Suppressor macrophage treated with lipopolysaccharide for 4 hours (primary cell): Measurements from ENCODE around the gene CCND1.
A peak's percentile ranks its signal among the peaks of the same experiment; 100 is the strongest.

Experiments used
- DNase-seq: peaks from one replicate; pipeline ENCODE4 v3.0.0-alpha.2; 2020

Gene CCND1

DNA sequence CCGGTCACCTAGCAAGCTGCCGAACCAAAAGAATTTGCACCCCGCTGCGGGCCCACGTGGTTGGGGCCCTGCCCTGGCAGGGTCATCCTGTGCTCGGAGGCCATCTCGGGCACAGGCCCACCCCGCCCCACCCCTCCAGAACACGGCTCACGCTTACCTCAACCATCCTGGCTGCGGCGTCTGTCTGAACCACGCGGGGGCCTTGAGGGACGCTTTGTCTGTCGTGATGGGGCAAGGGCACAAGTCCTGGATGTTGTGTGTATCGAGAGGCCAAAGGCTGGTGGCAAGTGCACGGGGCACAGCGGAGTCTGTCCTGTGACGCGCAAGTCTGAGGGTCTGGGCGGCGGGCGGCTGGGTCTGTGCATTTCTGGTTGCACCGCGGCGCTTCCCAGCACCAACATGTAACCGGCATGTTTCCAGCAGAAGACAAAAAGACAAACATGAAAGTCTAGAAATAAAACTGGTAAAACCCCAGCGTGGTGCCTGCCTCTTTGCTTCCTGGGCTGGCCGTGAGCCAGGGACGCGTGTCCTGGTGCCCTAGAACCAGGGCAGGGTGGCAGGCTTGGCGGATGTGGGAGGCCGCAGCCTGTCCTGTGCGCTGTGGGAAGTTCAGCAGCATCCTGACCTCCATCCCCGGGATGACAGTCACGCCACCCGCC is 13.2 kb downstream of the CCND1 start:
- no peak for DNase-seq

DNA sequence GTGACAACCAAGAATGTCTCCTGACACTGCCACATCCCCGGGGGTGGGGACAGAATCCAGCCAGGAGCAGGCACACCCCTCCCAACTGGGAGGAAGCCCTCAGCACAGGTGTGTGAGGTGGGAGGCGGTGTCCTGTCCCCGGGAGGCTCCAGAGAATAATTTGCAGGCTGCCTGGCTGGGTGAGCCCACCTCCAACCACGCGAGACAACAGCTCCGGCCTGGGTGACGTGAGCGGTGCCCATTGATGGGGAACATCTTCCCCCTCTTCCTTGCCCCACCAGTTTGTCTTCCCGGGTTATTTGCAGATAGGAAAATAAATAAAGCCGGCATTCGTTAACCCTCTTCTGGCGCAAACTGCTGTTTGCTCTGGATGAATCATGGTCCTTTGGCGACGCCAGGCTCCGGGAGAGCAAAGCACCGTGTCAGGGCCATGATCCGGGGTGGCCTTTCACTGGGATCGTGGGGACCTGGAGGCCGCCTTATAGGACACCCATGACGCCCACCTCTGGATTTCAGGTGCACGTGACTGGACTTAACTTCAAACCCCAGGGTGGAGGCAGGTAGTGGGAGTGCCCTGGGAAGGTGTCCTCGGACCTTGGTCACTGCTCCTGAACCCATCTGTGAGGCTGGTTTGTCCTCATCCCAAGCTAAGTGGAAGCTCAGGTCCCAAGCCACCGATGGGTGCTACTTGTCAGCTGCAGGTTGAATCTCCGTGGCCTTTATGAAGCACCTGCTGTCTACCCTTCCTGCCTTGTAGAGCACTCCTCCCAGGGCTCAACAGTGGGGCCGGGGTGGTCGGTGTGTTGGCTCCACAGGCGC is 13.9 kb downstream of the CCND1 start:
- DNase-seq: no peak

DNA sequence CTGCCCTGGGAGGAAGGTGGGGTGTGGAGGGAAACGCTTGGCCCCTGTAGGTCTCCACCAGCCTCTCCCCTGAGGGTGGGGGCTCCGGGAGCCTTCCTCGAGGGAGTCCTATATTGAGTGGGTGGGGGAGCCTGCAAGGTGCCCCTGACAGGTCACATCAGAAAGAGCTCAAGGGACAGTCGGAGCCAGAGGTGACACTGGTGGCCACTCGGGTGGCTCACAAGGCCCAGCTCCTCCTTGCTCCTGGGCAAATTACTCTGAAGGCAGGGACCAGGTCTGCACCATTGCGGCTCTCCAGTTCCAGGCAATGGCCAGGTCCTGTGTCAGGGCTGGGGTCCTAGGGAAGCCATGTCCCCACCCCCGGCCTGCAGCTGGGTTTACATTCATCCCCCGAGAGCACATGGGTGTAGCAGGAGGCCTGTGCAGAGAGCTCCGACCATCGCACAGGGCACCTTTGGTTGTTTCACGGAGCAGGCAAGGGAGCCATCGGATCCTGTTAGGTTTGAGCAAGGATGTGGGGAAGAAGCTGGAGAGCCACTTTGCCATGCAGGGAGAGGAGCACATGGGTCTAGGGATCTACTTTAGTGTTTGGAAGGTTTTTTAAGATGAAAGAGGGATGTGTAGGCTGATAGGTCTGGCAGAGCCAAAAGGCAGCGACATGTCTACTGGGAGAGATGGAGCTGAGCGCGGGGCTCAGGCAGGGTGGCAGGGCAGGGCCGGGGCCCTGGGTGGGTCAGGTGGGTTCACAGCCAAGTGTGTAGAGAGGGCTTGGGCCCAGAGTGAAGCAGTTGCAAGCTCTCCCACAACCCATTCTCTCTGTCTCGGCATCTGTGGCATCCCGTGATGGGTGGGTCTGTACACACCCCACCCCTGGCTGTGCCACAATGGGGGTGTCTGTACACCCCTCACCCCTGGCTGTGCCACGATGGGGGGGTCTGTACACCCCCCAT is 14.8 kb downstream of the CCND1 start:
- no peak for DNase-seq

DNA sequence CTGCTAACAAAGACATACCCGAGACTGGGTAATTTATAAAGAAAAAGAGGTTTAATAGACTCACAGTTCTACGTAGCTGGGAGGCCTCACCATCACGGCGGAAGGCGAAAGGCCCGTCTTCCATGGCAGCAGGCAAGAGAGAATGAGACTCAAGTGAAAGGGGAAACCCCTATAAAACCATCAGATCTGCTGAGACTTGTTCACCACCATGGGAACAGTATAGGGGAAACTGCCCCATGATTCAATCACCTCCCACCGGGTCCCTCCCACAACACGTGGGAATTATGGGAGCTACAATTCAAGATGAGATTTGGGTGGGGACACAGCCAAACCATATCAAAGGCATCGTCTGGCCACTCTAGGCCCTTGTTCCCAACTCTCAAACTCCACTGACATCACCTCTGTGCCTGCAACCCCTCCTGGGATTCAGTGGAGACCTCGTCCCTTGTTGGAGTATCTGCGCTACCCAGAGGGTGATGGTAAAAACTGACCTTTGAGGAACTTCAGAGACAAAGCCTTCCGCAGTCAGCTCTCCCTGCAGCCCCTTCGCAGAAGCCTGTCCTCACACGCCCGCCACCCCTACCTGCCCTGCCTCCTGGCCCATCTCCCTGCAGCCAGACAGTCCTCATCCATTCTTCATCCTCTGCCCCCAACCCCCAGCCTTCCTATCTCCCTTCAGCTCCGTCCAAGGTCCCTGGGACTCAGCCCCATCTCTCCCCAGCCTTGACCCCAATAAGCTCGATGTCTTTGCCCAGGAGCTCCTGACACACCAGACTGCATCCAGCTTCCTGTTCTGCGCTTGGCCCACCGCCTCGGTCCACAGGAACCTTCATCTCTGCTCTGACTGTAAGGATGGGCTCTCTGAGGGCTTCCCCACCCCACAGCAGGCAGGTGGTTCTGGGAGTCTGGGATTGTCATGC is 15.8 kb downstream of the CCND1 start:
- DNase-seq: no peak

DNA sequence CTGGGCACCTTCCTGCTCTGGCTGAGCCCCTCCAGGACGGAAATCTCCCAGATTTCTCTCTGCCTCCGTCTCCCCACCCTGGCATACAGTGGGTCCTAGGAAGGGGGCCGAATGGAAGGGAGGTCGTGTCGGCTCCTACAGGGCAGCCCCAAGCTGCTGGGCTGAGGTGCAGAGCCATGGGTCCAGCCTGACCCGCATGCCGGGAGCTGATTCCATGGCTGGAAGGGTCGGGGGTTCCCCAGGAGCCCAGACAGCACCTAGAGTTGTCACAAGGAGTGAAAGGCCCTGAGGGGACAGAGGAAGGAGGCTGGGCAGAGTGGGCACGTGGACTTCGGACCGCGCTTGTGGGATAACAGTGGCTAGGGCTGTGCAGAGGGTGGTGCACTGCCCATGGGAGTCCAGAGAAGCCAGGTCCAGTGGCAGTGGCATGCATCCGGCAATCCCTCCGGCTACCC is 16.5 kb downstream of the CCND1 start:
- DNase-seq: no peak

DNA sequence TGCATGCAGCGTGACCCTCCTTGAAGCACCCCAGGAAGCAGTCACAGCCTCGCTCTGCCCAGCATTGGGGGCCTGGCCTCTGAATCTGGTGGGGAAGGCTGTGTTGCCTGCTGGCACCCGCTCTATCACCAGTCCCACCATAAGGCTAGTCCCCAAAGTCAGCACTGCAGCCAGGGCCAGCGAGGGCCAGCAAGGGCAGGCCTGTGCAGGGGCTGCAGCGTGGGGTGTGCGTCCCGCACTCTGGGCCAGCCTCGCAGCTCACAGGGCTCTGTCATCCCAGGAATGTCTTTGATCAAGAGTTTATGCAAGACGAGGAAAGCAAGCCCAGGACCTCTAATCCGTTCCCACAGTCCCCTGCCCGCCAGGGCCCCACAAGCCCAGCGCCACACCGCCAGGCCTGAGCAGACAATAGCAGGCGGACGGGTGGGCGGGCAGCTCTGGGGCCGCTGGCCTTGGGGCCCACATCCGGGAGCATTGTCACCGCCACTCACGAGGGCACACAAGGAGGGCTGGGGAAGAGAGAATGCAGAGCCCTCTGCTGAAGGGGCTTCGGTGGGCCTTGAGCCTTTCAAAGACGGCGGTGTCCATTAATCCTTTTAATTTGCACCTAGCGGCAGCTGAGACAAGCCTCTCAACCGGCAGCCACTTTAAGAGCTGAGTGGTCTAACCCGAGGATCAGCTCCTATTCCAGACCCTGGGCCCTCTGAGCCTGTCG is 17.1 kb downstream of the CCND1 start:
- DNase-seq: no peak

DNA sequence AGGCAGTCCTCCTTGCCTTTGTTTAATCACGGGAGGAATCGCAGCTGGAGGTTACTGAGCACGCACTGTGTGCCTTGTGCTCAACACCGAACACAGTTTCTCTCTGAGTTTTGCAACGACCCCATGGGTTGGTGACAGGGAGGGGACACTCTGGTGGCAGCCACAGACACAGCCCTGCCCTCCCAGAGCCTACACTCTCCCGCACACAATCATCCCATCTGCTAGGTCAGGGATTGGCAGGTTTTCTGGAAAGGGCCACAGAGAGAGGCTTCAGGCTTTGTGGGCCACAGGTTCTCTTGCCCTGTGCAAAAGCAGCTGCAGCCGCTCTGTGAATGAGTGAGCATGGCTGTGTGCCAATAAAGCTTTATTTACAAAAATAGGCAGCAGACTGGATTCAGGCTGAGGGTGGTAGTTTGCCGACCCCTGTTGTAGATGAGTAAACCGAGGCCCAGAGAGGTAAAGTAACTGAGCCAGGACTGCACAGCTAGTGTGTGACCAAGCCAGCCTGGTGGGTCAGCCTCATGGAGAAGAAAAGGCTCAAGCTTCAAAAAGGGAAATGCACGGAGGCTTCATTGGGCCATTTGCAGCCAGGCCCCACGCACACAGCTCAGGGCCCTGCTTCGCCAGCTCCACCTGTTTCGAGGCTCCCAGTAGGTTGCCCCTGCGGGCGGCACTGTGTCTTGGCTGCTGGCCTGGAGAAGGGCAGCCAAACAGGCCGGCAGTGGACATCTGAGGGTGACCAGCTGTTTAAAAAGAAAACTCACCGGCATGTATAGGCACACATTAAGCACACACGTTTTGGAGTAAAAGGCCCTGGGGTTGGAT is 17.9 kb downstream of the CCND1 start:
- DNase-seq: no peak

DNA sequence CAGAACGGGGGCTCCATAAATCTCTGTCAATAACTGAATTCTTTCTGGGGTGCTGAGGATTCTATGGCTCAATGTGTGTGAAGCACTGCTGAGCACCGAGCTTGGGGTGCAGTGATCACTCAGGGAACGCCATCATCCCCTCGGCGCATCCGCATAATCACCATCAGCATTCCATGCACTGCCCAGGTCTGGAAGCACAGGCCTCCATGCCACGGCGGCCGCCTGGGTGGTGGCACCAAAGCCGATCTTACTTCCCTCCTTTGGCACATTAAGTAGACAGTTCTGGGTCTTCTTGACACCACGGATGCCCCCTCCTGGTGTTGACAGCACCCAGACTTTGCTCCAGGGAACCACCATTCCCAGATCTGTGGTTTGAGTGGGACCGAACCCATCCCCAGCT is 18.6 kb downstream of the CCND1 start:
- no peak for DNase-seq

DNA sequence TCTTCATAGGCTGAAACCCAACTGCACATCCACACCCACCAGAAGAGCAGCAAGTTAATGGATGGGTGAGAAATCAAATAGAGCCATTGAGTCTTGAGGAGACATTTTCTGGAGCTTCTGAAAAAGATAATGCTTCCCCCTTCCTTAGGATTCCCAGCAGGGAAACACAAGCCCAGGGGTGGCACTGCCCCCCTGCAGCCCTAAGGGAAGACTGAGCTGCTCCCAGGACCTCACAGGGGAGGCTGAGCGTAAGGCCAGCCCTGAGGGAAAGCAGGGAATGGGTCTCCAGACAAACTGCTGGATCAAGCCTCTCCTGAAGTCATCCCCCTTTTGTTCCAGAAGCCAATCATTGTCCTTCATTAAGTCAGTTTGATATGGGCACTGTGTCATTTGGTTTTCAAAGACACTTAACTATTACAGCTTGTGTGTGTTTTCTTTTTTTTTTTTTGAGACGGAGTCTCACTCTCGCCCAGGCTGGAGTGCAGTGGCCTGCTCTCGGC is 19.1 kb downstream of the CCND1 start:
- DNase-seq: no peak

DNA sequence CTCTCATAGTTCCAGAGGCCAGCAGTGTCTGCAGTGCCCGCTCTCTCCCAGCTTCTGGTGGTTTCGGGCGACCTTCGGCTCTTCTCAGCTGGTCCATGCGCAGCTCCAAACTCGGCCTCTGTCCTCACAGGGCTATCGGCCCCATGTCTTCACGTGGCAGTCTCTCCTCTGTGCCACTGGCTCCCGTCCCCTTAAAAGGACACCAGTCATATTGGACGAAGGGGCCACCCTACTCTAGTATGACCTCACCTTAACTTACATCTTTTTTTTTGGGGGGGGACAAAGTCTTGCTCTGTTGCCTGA is 20.4 kb downstream of the CCND1 start:
- DNase-seq: no peak

DNA sequence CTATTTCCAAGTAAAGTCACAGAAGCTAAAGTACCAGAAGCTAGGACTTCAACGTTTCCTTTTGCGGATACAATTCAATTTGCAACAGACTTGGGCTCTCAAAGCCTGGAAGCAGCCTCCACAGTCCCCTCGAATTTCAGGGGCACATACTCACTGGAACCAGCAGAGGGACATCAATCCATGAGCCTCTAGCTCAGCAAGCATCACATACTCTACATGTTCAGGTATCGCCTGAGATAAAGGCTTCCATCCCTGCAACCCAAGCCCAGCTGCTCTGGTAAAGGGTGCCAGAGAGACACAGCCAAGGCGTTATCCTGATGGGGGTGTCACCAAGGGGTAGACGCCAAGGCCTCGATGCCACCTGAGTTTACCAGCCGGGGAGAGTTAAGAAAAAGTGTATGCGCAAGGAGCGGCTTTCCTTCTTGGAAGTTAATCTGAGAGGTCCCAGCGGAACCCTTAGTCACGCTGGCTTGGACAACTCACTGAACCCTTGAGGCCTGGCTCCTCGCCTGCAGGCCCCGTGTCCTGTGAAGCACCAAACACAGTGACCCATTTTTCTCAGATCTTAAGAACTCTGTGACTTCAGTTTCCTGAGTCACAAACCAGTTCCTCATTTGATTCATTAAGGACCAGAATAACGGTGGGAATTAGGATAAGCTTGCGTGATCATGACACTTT is 21.2 kb downstream of the CCND1 start:
- peak; percentile 40 for DNase-seq

DNA sequence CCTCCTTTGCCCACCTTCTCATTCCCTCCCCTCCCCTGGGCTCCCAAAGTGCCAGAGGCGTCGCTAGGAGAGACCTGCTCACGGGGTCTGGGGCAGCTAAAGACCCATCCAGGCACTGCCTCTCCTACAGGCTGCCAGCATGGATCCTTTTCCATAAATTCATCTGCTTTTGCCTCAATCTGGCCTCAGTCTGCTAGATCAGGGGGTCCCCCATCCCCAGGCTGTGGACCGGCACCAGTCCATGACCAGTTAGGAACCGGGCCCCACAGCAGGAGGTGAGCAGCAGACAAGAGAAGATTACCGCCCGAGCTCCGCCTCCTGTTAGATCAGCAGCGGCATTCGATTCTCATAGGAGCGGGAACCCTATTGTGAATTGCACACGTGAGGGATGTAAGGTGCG is 21.9 kb downstream of the CCND1 start:
- no peak for DNase-seq

DNA sequence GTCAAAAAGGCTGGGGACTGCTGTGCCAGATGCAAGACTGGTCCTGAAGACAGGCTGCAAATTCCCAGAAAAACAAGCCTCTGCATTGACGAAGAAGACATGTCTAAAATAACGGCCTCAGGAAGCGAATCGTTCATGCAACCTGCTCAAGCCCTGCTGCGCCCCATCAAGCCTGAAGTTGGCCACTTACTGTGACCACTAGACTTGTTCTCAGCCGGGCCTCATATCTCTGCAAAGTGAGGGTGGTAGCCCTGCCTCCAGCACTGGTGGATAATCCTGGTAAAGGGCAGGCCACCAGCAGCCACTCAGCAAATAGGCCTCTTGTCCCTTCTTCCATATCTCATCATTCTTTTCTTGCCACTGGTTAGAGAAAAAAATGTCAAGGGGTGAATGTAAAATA is 22.4 kb downstream of the CCND1 start:
- DNase-seq: no peak

DNA sequence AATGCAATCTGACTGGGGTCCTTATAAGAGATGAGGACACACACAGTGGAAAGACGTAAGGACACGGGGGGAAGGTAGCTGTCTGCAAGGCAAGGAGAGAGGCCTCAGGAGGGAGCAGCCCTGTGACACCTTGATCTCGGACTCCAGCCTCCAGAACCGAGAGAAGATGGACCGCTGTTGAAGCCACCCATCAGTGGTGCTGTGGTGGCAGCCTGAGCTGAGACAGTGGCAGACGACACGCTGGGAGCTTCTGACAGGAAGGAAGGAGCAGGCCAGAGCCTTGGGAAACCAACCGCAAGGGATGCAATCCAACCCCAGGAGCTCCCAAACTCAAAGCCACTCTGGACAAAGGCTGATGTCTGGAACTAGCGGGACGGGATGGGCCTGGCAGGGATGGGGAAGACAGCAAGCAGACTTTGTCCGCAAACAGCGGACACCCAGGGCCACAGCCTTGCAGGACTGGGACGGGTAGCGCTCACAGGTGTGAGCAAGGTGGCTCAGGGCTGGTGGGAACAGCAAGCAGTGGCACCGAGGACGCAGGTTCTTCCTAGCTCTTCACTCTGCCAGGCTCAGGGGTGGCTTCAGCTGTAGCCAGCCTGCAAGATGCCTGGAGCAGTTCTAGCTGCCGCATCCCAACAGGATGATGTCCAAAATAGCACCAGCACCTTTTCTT is 23.3 kb downstream of the CCND1 start:
- no peak for DNase-seq

DNA sequence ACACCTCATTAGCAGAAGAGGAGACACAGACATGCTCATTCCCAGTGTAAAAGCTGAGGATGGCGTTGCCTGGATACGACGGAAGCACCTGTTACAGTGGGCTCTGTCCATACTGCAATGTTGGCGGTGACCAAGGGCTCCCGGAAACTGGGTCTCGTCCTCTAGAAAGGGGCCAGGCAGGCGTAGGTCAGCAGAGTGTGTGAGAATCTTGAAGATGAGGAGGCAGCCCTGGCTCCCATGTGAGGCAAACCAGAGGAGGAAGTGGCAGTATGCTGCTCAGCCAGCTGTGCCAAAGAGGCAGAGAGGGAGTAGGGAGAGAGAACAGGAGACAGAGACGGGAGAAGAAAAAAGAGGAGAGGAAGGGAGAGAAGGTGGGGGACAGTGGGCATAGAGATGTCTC is 23.9 kb downstream of the CCND1 start:
- DNase-seq: no peak

DNA sequence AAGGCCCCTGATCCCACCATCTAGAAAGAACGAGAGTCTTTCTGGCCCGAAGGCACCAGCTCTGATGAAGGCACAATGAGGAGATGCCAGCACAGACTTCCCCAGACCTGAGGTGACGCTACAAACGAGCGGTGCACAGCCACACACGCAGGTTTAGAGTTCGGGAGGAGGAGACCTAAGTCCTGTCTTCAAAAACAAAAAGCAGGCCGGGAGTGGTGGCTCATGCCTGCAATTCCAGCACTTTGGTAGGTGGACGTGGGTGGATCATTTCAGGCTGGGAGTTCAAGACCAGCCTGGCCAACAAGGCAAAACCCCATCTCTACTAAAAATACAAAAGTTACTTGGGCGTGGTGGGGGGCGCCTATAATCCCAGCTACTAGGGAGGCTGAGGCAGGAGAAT is 24.7 kb downstream of the CCND1 start:
- no peak for DNase-seq

DNA sequence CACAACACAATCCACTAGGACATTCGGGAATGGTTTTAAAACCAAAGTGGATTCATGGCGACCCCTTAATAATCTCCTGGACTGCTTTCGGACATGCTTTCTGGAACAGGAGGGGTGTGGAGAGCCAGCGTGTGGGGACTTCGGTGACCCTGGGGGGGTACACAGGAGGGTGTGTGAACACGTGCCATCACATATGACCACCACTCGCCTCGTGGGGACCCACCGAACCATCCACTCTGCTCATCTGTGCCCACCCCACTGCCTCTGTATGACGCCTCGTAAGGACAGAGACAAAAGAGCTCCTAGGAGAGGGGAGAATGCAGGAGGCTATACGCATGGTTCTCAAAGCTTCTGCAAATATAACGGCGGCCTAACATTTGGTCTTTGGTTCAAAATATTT is 25.3 kb downstream of the CCND1 start:
- DNase-seq: no peak

DNA sequence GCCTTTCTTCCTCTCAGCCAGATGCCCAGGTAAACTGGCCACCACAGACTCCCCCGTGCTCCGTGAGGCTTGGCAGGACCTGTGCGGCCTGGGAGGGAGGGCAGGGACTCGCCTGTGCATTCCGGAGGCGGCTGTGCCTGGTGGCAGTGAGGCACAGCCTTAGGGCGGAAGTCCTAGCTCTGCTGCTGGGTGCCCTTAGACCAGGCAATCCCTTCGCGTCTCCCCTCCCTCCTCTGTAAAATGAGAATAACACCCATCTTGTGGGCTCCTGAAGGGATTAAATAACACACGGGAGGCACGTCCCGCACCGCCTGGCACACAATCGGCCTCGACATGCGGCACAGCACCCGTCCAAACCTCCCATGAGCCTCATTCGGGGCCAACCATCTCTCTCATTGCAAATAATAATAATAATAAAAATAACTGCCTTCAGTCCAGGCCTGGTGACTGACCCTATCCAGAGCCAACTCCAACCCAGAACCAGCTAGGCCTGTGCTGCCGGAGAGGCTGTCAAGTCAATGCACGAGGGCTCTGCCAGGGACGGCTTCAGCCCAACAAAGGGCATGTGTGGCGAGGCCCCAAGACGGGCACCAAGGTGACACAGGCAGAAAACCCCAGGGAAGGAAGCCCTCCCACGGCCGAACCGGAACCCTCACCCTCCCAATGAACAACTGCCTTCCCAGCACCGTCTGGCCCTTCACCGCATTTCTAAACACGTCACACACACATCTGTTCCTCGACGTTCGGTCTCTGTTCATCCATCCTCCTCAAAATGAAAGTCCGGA is 26.0 kb downstream of the CCND1 start:
- DNase-seq: no peak
